Activated gamma-delta T cell treated with anti-CD3 and anti-CD28 coated beads, Interleukin-2, amount 50 U/mL, for 16 hours (primary cell): ENCODE data around the gene MARVELD2.
A peak's percentile ranks its signal among the peaks of the same experiment; 100 is the strongest.
"Not testable (repeated sequence)": the region's sequence is repeated elsewhere in the genome, so short reads cannot be mapped to it uniquely, and the experiment has no call there.

Experiments used
- DNase-seq: peaks from one replicate; pipeline ENCODE4 v3.0.0-alpha.2; 2020; ENCODE audit warnings: low read depth

MARVELD2 gene

GRCh38 chr5:69414885-69415583 is at the start of gene MARVELD2:
MARVELD2 (plus strand) TSS chr5:69415116; CDS start chr5:69419386, 4,270 bp downstream.
- peak; percentile 2 for DNase-seq

DNA sequence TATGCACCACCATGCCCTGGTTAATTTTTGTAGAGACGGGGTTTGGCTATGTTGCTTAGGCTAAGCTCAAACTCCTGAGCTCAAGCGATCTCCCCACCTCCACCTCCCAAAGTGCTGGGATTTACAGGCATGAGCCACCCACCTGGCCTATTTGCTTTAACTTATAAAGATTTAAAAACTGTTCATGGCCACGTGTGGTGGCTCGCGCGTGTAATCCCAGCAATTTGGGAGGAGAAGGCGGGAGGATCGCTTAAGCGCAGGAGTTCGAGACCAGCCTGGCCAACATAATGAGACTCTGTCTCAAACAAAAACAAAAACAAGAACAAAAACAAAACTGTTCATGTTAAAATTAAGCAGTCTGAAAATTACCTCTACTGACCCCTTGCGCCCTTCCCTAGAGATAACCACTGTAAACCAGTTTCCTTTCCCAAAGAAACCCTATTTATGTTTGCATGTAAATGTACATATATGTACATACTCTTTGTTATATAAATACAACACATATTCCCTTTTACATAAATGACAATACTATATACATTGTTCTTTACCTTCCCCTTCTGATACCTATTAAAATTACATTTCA is 47.1 kb upstream of the MARVELD2 start:
- DNase-seq: no peak

- DNase-seq: no peak
These were observed 46.2 kb upstream of the MARVELD2 start for GRCh38 chr5:69368458-69369339.

DNA sequence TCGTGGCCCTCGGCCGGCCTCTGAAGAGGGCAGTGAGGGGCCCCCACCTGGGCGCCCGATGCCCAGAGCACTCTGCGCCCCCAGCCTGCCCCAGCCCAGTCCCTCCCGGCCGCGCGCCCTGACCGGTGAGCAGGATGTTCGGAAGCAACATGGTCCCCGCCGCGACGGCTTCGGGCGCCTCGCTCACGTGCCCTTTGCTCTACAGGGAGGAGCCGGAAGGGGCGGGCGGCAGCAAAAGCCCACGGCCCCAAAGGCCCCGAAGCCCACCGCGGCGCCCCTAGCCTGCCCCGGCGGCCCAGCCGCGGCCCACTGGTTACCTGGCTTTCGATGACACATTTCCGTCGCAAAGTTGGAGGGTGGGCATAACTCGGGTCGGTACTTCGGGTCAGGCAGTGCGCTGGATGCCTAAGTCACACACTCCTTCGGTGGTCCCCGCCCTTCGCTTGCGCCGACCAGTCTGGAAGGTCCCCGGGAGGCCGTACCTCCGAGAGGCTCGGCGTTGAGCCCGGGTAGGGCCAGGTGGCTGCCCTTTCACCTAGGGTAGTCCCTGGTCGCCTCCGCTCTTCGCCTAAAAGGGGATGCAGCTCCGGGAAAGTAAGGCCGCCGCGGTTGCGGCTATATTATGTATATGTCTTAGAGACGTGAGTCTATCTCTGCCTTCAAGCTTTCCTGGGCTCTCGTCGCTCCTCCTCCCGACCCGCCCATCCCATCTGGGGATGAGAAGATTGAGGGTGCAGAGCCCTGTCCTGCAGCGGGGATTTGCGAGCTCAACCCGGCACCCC is 45.4 kb upstream of the MARVELD2 start, which contains the start of the genes AK6, RAD17 and TAF9:
TSS of gene AK6 (minus strand) at position 181 of the 782 bp plus-strand sequence. CDS start at position 151, 30 bp downstream.
TSS of gene RAD17 (plus strand) at position 479 of the 782 bp plus-strand sequence. CDS start 2,391 bp downstream, outside the sequence.
TSS of gene TAF9 (minus strand) at position 181 of the 782 bp plus-strand sequence. CDS start 3,783 bp downstream, outside the sequence.
- DNase-seq: peak; percentile 88

DNA sequence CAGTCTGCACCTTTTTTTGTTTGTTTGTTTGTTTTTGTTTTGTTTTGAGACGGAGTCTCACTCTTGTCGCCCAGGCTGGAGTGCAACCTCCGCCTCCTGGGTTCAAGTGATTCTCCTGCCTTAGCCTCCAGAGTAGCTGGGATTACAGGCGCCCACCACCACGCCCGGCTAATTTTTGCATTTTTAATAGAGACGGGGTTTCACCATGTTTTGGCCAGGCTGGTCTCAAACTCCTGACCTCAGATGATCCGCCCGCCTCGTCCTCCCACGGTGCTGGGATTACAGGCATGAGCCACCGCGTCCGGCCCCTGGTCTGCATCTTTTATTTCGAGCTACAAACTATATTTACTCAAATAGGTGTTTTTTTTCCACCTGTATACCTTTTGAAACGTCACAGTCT is 44.6 kb upstream of the MARVELD2 start:
- DNase-seq: not testable (repeated sequence)

DNA sequence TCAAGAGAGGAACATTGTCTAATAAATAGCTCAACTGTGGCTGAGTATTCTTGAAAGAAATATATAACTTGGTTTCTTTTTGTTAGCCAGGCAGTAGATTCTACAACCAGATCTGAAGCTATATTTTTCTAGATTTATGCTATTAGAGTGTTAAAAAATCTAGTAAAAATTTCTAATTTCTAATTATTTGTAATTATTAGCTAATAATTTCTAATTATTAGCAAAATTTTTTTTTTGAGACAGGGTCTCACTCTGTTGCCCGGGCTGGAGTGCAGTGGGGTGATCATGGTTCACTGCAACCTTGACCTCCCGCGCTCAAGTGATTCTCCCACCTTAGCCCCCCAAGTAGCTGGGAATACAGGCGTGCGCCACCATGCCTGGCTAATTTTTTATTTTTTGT is 42.5 kb upstream of the MARVELD2 start:
- DNase-seq: no peak

- DNase-seq: no peak
These were observed 39.9 kb upstream of the MARVELD2 start for GRCh38 chr5:69374911-69375446.

- DNase-seq: no peak
These were observed 36.5 kb upstream of the MARVELD2 start for GRCh38 chr5:69378376-69378775.

GRCh38 chr5:69404659-69405330 is 10.1 kb upstream of the MARVELD2 start:
- no peak for DNase-seq

- DNase-seq: no peak
These were observed 655 bp downstream of the MARVELD2 start for GRCh38 chr5:69415584-69415958.

GRCh38 chr5:69416180-69416579 is 1.3 kb downstream of the MARVELD2 start:
- DNase-seq: no peak

DNA sequence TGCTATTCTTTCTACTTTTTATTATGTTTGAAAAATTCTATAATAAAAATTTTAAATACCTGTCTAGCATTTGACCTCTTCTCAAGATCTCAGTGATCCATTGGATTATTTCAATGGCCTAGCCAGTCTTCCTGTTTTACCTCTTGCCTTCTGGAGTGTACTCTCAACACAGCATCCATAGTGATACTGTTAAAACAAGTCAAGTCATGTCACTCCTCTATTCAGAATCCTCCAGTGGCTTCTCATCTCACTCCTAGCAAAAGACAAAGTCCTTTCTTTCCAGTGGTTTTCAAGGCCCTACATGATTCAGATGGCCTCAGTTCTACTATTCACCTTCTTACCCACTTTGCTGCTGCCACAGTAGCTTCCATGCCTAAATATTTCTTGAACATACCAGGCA is 1.8 kb downstream of the MARVELD2 start:
- DNase-seq: no peak

- no peak for DNase-seq
These were observed 3.6 kb downstream of the MARVELD2 start for GRCh38 chr5:69418554-69418953.

GRCh38 chr5:69431424-69432303 is 16.7 kb downstream of the MARVELD2 start:
- no peak for DNase-seq

GRCh38 chr5:69432412-69433206 is 17.7 kb downstream of the MARVELD2 start:
- DNase-seq: no peak

DNA sequence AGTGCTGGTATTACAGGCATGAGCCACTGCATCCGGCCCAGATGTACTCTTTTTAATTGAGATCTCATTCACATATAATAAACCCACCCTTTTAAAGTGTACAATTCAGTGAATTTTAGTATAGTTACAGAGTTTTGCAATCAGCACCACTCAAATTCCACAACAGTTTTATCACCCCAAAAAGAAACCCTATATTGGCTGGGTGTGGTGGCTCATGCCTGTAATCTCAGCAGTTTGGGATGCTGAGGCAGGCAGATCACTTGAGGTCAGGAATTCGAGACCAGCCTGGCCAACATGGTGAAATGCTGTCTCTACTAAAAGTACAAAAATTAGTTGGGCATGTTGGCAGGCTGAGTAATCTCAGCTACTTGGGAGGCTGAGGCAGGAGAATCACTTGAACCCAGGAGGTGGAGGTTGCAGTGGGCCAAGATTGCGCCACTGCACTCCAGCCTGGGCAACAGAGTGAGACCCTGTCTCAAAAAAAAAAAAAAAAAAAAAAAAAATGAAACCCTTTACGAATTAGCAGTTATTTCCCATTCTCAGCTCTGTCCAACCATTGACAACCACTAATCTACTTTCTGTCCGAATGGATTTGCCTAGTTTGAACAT is 20.5 kb downstream of the MARVELD2 start:
- DNase-seq: not testable (repeated sequence)

DNA sequence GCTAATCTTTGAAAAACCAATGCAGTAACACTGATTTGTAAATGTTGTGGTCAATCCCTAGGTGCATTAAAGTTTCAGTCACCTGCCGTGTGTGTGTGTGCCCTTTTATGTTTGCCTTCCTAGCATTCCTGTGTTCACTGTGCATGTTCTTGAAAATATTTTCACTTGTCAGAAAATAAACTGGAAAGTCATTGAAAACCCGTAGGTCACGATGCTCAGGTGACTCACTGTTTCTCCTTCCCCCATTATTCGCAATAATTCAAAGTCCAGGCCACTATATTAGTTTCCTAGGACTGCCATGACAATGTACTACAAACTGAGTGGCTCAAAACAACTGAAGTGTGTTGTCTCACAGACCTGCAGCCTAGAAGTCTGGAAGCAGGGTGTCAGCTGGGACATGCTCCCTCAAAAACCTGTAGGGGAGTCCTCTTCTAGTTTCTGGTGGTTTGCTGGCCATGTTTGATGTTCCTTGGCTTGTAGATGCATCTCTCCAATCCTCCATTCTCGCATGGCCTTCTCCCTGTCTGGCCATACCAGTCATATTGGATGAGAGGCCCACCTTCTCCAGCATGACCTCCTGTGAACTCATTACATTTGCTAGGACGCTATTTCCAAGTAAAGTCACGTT is 29.3 kb downstream of the MARVELD2 start:
- no peak for DNase-seq

DNA sequence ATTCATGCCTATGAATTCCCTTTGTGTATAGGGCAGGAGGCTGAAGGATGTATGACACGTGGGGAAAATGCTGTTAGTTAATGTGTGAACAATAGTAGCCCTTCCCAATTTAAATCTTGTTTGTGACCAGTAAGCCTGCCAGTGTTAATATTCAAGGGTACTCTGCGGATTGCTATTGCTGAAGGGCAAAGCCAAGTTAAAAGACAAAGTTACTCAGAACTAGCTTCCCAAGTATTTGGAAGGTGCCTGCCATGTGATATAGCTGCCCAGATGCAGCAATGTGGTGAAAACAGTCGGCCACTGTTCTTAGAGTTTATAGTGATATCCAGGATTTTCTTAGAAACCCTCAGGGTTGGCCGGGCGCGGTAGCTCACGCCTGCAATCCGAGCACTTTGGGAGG is 34.6 kb downstream of the MARVELD2 start:
- DNase-seq: no peak
